ENCODE data around the gene UBXN11.
A peak's percentile ranks its signal among the peaks of the same experiment; 100 is the strongest.

Gene UBXN11

DNA sequence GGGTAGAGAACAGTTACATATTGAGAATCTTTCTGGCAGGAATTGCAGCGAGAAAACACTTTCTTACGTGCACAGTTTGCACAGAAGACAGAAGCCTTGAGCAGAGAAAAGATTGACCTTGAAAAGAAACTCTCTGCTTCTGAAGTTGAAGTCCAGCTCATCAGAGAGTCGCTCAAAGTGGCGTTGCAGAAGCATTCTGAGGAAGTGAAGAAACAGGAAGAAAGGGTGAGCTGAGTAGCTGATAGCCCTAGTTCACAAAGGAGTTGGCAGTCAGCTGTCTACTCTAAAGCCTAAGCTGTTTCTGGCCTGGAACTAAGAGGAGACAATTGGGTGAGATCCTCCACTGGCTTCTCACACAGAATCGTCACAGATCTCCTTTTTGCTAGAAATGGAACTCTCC lies 46.9 kb downstream of the UBXN11 start:
- no peak for DNase-seq

DNA sequence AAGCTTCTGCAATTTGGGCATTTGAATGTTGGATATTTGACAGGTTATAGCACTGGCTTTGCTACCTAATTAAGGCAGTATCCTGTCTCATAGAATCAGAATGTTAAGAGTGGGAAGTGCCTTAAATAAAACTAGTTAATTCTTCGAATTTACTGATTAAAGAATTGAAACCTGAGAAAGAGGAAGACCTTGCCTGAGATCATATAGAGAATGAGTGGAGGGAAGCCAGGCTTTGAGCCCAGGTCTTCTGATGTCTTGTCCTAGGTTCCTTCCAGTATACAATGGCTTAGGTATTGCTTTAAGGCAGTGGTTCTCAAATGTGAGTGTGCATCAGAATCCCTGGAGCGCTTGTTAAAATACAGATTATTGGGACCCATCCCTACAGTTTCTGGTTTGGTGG lies 47.4 kb downstream of the UBXN11 start:
- DNase-seq, result no peak

DNA sequence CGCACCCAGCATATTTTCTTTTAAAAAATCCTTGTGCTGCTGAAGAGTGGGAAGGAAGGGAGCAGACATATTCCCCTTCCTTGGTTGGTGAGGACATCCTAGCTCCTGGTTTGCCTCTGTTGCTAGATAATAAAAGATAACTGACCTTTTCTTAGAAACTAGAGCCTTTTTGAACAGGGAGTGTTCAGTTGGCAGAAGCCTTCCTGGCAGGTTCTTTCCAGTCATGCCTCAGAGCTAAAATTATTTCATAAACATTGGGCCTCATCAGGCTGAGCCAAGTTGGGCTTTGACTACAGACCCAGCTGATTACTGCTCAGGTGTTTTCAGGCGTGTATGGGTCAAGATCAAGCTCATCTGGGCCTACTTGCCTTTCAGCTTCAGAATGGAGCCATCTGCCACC lies 49.2 kb downstream of the UBXN11 start:
- DNase-seq, result no peak

DNA sequence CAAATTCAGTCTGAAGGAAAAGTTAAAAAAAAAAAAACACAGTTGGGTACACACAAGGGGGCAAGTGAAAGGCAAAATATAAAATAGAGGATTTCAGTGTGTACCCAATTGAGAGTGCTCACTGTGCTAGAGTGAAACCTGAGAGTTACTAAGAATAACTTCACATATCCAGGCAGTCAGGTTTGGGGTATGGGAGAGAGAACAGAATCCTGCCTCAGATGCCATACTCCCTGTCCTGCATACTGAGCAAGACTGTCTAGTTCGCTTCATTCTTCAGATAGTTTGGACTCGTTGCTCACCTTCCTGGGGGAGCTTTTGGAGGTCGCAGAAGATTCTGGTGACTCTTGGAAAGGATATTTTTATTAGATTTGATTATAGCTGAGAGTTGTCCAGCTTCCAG lies 52.0 kb downstream of the UBXN11 start:
- no peak for DNase-seq

DNA sequence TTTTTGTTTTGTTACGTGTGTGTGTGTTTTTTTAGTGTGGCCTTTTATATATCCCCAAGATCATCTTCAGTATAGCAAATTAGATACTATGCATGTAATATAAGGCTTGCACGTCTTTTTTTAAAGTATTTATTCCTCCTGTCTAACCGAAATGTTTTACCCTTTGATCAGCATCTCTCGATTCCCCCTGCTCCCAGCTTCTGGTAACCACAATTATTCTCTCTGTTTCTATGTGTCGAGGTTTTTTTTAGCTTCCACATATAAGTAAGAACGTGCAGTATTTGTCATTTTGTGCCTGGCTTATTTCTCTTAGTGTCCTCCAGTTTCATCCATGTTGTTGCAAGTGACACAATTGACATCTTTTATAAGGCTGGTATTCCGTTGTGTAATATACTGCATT lies 53.7 kb downstream of the UBXN11 start:
- DNase-seq, result no peak

DNA sequence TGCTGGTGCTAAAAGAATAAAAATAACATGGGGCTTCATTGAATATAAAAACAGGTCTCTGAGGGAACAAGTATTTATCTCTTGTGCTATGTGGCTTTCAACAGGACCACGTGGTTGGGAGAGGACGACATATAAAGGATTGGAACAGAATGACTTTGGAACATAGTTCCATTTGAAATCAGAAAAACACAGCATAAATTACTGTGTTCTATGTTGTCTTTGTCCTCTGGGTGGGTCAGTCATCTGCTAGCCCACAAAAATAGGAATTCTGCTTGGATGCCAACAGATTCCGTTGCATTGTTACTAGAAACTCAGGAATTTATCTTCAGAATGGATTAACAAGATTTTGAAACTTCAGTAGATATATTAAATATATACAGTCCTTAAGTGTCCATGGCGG lies 66.5 kb downstream of the UBXN11 start:
- DNase-seq, result peak; percentile 45

DNA sequence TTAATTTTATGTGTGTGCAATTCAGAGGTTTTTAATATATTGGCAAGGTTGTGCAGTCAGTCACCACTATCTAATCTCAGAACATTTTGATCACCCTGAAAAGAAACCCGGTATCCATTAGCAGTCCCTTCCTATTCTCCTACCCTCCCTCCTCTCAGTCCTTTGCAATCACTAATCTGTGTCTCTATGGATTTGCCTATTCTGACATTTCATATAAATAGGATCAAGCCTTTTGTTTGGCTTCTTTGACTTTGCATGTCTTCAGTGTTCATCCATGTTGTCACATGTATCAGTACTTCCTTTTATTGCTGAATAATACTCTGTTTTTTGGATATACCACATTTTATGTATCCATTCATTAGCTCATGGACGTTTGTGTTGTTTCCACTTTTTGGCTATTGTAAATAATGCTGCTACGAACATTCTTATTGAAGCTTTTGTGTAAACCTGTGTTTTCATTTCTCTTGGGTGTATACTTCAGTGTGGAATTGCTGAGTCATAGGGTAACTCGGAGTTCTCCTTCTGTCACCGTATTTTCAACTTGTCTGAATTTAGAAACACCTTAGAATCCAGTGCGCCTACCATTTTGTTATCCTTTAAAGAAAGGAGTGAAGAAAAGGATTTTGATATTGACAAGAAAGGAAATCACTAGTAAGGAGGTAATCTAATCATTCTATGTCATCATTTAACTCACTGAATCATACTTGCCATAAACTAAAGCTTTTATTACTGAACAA lies 69.0 kb downstream of the UBXN11 start:
- DNase-seq, result peak; percentile 8

DNA sequence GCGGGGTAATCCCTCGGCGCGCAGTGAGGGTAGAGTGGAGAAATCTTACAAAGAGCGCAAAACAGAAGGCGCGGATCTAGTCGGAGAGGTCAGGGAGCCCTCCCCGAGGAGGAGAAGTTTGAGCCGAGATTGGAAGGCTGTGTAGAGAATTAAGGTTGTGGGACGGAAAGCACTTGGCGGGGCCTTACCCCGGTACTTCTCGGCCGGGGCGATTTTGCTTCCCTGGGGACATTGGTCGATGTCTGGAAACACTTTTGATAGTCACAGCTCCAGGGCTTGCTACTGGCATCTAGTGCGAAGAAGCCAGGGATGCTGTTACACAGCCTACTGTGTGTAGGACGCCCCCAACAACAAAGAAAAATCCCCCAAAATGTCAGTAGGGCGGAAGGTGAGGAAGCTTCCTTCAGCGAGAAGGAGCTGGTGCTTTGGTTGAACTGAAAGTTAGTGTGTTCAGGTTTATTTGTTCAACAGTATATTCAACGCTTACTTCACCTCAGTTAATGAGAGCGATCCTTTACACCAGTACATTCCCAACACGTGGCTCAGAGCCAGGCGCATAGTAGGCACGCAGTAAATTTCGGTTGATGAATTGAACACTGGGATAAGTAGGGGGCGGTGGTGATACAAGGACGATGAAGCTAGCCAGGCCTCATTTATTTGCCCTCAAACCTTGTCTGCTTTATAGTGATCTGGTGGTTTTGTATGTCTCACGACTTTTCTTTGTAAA lies 71.6 kb downstream of the UBXN11 start:
- peak; percentile 50 for DNase-seq

DNA sequence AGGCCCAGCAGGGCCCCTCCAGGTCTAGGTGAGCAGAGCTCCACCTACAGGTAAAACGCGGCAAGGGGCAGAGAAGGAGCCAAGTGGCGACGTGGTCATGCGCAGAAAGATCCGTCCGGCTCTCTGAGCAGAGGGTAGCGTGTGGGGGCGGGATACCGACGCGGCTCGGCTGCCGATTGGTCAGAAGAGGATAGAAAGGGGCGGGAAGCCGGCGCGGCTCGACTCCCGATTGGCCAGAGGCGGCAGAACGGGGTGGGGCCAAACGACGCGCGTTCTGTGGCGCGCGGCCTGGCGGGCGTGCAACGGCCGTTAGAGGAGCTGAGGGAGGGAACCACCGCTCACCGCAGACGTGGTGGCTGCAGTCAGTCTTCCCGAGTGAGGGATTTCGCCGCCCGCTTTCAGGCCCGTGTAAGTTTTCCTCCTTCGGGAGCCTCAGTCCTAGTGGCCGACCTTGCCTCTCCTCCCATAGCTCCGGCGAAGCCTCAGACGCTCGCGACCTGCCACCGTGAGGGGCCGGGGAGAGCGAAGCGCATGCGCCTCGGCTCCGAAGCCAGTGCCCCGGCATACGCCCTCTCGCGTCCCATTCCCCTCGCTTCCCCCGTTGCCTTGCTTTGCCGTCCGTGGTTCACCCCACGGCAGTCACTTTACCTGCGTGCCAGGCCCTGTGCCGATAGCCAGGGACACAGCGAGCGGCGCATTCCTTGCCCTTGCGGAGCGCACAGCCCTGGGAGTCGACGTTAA lies 72.4 kb downstream of the UBXN11 start, which contains the start of gene CEP85:
Gene CEP85 (plus strand): TSS at position 298 of the 741 bp plus-strand sequence. CDS start 5,584 bp downstream, outside the sequence.
- peak; percentile 97 for DNase-seq

Data from EL (cell line).